Measurements from ENCODE around the gene BSN. TPM values are rescaled to one million over a fixed set of nuclear protein-coding genes. Genes with fewer than 3 reads are reported as not detected.

BSN gene
- total RNA-seq, 1 donor from 2014 or later: 0.85 TPM

DNA sequence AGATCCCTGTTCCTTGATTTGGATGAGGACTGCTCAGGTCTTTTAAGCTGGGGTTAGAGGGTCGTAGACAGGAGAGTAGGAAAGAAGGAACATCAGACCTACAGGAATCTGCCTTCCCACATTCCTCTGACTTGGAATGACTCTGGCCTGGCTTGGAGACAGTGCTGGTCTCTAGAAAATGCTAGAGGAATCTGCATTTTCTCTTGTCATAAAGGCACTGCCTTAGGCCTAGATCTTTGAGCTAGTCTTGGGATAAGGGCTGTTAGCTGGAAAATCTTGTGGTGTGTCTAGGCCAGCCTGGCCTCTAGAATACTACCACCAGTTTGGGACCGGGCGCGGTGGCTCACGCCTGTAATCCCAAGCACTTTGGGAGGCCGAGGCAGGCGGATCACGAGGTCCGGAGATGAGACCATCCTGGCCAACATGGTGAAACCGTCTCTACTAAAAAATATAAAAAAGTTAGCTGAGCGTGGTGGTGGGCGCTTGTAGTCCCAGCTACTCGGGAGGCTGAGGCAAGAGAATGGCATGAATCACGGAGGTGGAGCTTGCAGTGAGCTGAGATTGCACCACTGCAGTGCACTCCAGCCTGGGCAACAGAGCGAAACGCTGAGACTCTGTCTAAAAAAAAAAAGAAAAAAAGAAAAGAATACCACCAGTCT is 17.3 kb upstream of the BSN start:
- Histone ChIP-seq H3K9me3 (no peaks in the 10 kb centered on the region), H3K27ac (peak overlapping the region in 1 of 2 donors; percentile 20)
- intact Hi-C loops (cut with DNase I): loop anchor here (5.0 kb wide), 1 partner anchor 250 kb away; the partner anchor contains the start of gene IP6K1

GRCh38 chr3:49539659-49540560 is 14.4 kb upstream of the BSN start:
- Histone ChIP-seq H3K9me3 (no peaks in the 10 kb centered on the region), H3K36me3 (no peaks in the 10 kb centered on the region), H3K4me1 (no peaks in the 10 kb centered on the region), H3K27ac (peak overlapping the region; percentile 67 to 87), H3K4me3 (peak overlapping the region; percentile 37 to 66), H3K27me3 (no peaks in the 10 kb centered on the region)
- intact Hi-C loops (cut with DNase I): loop anchor here (1.0 to 5.0 kb wide), 5 partner anchors 14 to 299 kb away; partner anchors contain the start of genes APEH, BSN and IP6K1
- DNase-seq (ENCODE audit: low spot score in 2 of 2): peak; percentile 67 to 95
- TF ChIP-seq, protein P1, sequence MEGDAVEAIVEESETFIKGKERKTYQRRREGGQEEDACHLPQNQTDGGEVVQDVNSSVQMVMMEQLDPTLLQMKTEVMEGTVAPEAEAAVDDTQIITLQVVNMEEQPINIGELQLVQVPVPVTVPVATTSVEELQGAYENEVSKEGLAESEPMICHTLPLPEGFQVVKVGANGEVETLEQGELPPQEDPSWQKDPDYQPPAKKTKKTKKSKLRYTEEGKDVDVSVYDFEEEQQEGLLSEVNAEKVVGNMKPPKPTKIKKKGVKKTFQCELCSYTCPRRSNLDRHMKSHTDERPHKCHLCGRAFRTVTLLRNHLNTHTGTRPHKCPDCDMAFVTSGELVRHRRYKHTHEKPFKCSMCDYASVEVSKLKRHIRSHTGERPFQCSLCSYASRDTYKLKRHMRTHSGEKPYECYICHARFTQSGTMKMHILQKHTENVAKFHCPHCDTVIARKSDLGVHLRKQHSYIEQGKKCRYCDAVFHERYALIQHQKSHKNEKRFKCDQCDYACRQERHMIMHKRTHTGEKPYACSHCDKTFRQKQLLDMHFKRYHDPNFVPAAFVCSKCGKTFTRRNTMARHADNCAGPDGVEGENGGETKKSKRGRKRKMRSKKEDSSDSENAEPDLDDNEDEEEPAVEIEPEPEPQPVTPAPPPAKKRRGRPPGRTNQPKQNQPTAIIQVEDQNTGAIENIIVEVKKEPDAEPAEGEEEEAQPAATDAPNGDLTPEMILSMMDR (IDR thresholded peaks at IDR 0.05): peak; percentile 88 to 94 (median 94)

More for the DNA sequence above, 17.3 kb upstream of the BSN start:
- no peak for DNase-seq (ENCODE audit: low spot score in 2 of 2)
- Histone ChIP-seq H3K4me3 (no peak overlapping the region), H3K4me1 (no peaks in the 10 kb centered on the region), H3K36me3 (peaks cover 14 to 21% of the 10 kb centered on the region in 2 donors), H3K27me3 (no peaks in the 10 kb centered on the region)
- TF ChIP-seq, protein P1 (IDR thresholded peaks at IDR 0.05): no peak

- DNase-seq (ENCODE audit: low spot score in 2 of 2): no peak
- Histone ChIP-seq H3K4me3 (no peak overlapping the region), H3K9me3 (no peaks in the 10 kb centered on the region), H3K4me1 (peaks cover 3 to 13% of the 10 kb centered on the region in 2 donors), H3K36me3 (no peaks in the 10 kb centered on the region), H3K27me3 (no peaks in the 10 kb centered on the region), H3K27ac (no peak overlapping the region)
- intact Hi-C loops (cut with DNase I): no loop called here
- TF ChIP-seq, protein P1 (IDR thresholded peaks at IDR 0.05): no peak
Measured at GRCh38 chr3:49552087-49552486, 2.2 kb upstream of the BSN start.

DNA sequence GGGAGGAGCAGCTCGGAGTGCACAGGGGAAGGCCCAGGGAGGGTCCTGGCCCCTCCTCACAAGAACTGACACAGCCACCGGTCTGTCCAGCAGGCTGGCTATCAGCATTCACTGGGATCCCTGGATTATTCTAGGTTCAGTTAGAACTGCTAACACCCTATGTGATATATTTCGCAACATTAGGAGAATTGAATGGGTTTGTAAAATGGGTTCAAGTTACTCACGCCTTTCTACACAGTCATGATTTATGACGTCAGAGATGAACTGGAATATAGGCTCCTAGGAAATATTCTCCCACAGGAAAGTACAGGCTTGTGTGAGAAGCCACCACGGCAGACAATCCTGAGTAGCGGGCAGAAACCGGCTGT is 969 bp upstream of the BSN start:
- intact Hi-C loops (cut with DNase I): no loop called here
- H3K4me1 ChIP-seq: peaks cover 3 to 13% of the 10 kb centered on the region in 2 donors
- H3K9me3 ChIP-seq: no peaks in the 10 kb centered on the region
- no peak for DNase-seq (ENCODE audit: low spot score in 2 of 2)
- H3K27ac ChIP-seq: no peak overlapping the region
- H3K4me3 ChIP-seq: peak overlapping the region in 1 of 2 donors; percentile 70
- TF ChIP-seq, protein P1 (IDR thresholded peaks at IDR 0.05): no peak
- no peaks in the 10 kb centered on the region for H3K27me3 ChIP-seq
- no peaks in the 10 kb centered on the region for H3K36me3 ChIP-seq

- no peaks in the 10 kb centered on the region for H3K36me3 ChIP-seq
- no peaks in the 10 kb centered on the region for H3K9me3 ChIP-seq
- intact Hi-C loops (cut with DNase I): loop anchor here (1.0 kb wide), 2 partner anchors 14 to 120 kb away; partner anchors contain the start of gene APEH
- peak overlapping the region; percentile 70 to 75 for H3K4me3 ChIP-seq
- H3K4me1 ChIP-seq: peaks cover 3 to 13% of the 10 kb centered on the region in 2 donors
- H3K27ac ChIP-seq: peak overlapping the region in 1 of 2 donors; percentile 40
- peak in 1 of 2 donors; percentile 75 for DNase-seq (ENCODE audit: low spot score in 2 of 2)
- TF ChIP-seq, protein P1 (IDR thresholded peaks at IDR 0.05): no peak
- no peaks in the 10 kb centered on the region for H3K27me3 ChIP-seq
Measured at GRCh38 chr3:49554633-49555265, 472 bp downstream of the BSN start.

All from ascending aorta (tissue), 2 donors.